GM23248 (cell line): ENCODE data around the gene CIAO2A. TPM values are rescaled to one million over a fixed set of nuclear protein-coding genes. Genes with fewer than 3 reads are reported as not detected.

ENCODE experiments used
- DNase-seq: peaks from one replicate; pipeline ENCODE4 v3.0.0-alpha.2; 2015
- H2AFZ ChIP-seq: fragments of 200-600 bp; sonication (generic); 2 replicates; pipeline ENCODE4 v1.6.1; 2016; ENCODE audit warnings: antibody characterized with exemption
- H3F3A ChIP-seq: fragments of 200-600 bp; sonication (generic); 2 replicates; pipeline ENCODE4 v1.6.1; 2016; ENCODE audit warnings: mild to moderate bottlenecking, antibody characterized with exemption, mixed run types; ENCODE audit not compliant: insufficient read depth
- H3K27ac ChIP-seq: fragments of 200-600 bp; sonication (generic); 2 replicates; pipeline ENCODE4 v1.5.1; 2016; ENCODE audit warnings: mild to moderate bottlenecking
- H3K27me3 ChIP-seq: fragments of 200-600 bp; sonication (generic); replicated peaks from 2 replicates; pipeline ENCODE4 v1.6.1; 2016; ENCODE audit warnings: mild to moderate bottlenecking; ENCODE audit not compliant: insufficient read depth
- H3K36me3 ChIP-seq: fragments of 200-600 bp; sonication (generic); 2 replicates; pipeline ENCODE4 v1.6.1; 2016; ENCODE audit warnings: low read depth, mild to moderate bottlenecking
- H3K4me1 ChIP-seq: fragments of 200-600 bp; sonication (generic); 2 replicates; pipeline ENCODE4 v1.6.1; 2016; ENCODE audit warnings: mild to moderate bottlenecking; ENCODE audit not compliant: insufficient read depth
- H3K4me2 ChIP-seq: fragments of 200-600 bp; sonication (generic); one replicate; pipeline ENCODE4 v1.6.1; 2016; ENCODE audit warnings: mild to moderate bottlenecking; ENCODE audit not compliant: unreplicated experiment
- H3K4me3 ChIP-seq: fragments of 200-600 bp; sonication (generic); 2 replicates; pipeline ENCODE4 v1.5.1; 2016; ENCODE audit warnings: mild to moderate bottlenecking
- H3K79me2 ChIP-seq: fragments of 200-600 bp; sonication (generic); 2 replicates; pipeline ENCODE4 v1.6.1; 2016; ENCODE audit warnings: mild to moderate bottlenecking; ENCODE audit not compliant: insufficient read depth
- H3K9ac ChIP-seq: fragments of 200-600 bp; sonication (generic); 2 replicates; pipeline ENCODE4 v1.6.1; 2016; ENCODE audit warnings: mild to moderate bottlenecking
- H3K9me2 ChIP-seq: fragments of 200-600 bp; sonication (generic); 2 replicates; pipeline ENCODE4 v1.6.1; 2016; ENCODE audit warnings: mixed run types, mild to moderate bottlenecking, moderate library complexity; ENCODE audit not compliant: insufficient read depth
- H3K9me3 ChIP-seq: fragments of 200-600 bp; sonication (generic); one replicate; pipeline ENCODE4 v1.6.1; 2017; ENCODE audit warnings: low read depth
- H4K20me1 ChIP-seq: fragments of 200-600 bp; sonication (generic); 2 replicates; pipeline ENCODE4 v1.6.0; 2016; ENCODE audit not compliant: insufficient read depth
- EZH2 ChIP-seq: fragments of 200-600 bp; sonication (generic); IDR thresholded peaks from 2 replicates; pipeline ENCODE4 v1.6.1; 2018; ENCODE audit warnings: antibody characterized with exemption, mild to moderate bottlenecking; ENCODE audit not compliant: insufficient read depth, poor library complexity, severe bottlenecking
- EZH2phosphoT487 ChIP-seq: fragments of 200-600 bp; sonication (generic); IDR thresholded peaks from 2 replicates; pipeline ENCODE4 v1.6.1; 2018; ENCODE audit warnings: antibody characterized with exemption, moderate library complexity, mild to moderate bottlenecking, low read depth; ENCODE audit not compliant: insufficient read depth
- WGBS, 2 experiments: methylation state at CpG; one replicate each; pipeline ENCODE4 v1.1.6; 2015 to 2017; ENCODE audit warnings: low lambda C conversion rate in 2 of 2, low coverage in 1 of 2; ENCODE audit errors: missing lambda C conversion rate in 2 of 2; 5-methylcytosine and 5-hydroxymethylcytosine counted together
- in situ Hi-C: fragments of 300-500 bp; cut with MboI; formaldehyde crosslinking; loops from 2 replicates; pipeline ENCODE4 v1.15.0; 2020
- polyA plus RNA-seq: library from polyadenylated mRNA; unstranded; fragments of >200 nt; fragmentation: Nextera tagmentation; extraction: Ambion mirVana; gene quantifications from 2 replicates; pipeline ENCODE4 v1.2.1, GENCODE V29; 2016
- total RNA-seq: library from RNA; depleted of rRNA; stranded (reverse); fragments of >200 nt; shearing (Covaris generic); gene quantifications from 2 replicates; pipeline ENCODE4 v1.2.3, GENCODE V29; 2014

CIAO2A gene
- total and polyA plus RNA-seq, 2 experiments from 2014 or later, result 40.5 to 93.8 TPM

DNA sequence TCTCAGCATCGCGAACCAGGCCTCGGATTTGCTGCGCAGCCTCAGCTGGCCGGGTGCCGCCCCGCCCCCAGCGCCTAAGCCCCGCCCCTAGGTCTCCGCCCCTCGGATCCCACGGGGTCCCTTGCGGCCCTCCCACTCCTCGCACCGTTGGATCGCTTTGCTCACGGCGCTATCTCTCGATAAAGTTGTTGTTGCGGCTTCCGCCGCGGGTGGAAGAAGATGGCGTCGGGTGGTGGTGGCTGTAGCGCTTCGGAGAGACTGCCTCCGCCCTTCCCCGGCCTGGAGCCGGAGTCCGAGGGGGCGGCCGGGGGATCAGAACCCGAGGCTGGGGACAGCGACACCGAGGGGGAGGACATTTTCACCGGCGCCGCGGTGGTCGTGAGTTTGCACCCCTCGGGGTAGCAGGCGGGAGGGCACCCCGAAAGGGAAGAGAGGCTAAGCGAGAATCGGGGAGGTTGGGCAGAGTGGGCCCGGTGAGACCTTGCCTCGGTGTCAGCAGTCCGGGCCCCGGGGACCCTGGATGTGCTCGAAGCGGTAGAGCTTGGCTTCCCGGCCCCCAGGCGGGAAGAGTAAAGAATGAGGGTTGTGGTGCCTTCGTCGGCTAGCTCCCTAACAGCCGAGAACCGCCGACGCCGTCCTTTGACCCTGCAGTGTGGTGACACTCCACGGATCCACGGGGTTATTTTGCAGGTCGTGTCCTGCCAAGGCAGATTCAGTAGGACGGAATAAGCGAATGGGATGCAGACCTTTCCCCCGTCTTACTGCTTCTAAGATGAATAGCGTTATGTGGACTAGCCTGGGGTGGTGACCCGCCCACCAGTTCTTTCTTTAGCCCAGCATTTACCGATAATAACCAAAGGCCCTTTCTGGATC is 2.4 kb upstream of the CIAO2A start, which contains the start of gene SNX1:
SNX1 (plus strand) TSS at position 188 of the 873 bp plus-strand sequence; CDS start at position 220, 32 bp downstream.
- in situ Hi-C loops, result no loop called here
- H3K9me2 ChIP-seq, result no peaks in the 10 kb centered on the region
- peaks cover 22% of the 10 kb centered on the region for H3F3A ChIP-seq
- peaks cover 39% of the 10 kb centered on the region for H3K4me1 ChIP-seq
- TF ChIP-seq EZH2phosphoT487 (no peak), EZH2 (no peak)
- peak within 1 kb of the TSS; percentile 88 for H3K4me3 ChIP-seq
- H3K4me2 ChIP-seq, result peak within 1 kb of the TSS; percentile 96
- H3K36me3 ChIP-seq, result no peaks in the 10 kb centered on the region
- peaks cover 3% of the 10 kb centered on the region; the same call in 1 of the 2 replicates for H4K20me1 ChIP-seq
- H3K79me2 ChIP-seq, result peaks cover 84% of the 10 kb centered on the region
- H2AFZ ChIP-seq, result peak within 1 kb of the TSS; percentile 85
- WGBS, 2 experiments, result 1% methylated on average over 60 to 70 of the region's 70 CpGs
- DNase-seq, result peak; percentile 98
- peak within 1 kb of the TSS; percentile 69 for H3K27ac ChIP-seq
- peak within 1 kb of the TSS; percentile 86 for H3K9ac ChIP-seq
- H3K9me3 ChIP-seq, result no peaks in the 10 kb centered on the region
- H3K27me3 ChIP-seq, result no peaks in the 10 kb centered on the region

DNA sequence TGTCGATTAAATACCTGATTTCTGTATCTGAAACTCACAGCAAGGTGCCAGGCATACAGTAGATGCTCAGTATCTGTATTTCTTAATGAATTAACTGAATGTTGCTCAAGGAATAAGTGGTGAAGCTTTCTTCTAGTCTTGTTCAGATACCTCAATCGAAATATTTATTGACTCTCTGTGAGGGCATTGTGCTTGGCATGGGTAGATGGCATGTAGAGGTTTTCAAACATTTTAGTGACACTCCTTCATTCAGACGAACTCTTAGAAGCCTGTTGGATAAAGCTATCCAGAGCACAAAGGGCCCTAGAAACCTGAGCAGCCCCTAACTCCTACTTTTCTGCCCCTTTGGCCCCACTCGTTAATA is 1.8 kb upstream of the CIAO2A start:
- Histone ChIP-seq H4K20me1 (no peaks in the 10 kb centered on the region), H3K9ac (peak overlapping the region; percentile 43), H3K36me3 (no peaks in the 10 kb centered on the region), H3F3A (peaks cover 22% of the 10 kb centered on the region), H3K4me3 (peak overlapping the region; percentile 88), H3K4me2 (peak overlapping the region; percentile 53), H3K27ac (peak overlapping the region; percentile 45), H3K79me2 (peaks cover 84% of the 10 kb centered on the region), H3K4me1 (peaks cover 39% of the 10 kb centered on the region), H2AFZ (peak overlapping the region; percentile 85), H3K9me2 (no peaks in the 10 kb centered on the region), H3K27me3 (no peaks in the 10 kb centered on the region), H3K9me3 (no peaks in the 10 kb centered on the region)
- TF ChIP-seq EZH2, result no peak
- no peak for TF ChIP-seq EZH2phosphoT487
- no peak for DNase-seq
- WGBS, 2 experiments, result 48 to 50% methylated on average over 4 of the region's 4 CpGs
- in situ Hi-C loops, result no loop called here

DNA sequence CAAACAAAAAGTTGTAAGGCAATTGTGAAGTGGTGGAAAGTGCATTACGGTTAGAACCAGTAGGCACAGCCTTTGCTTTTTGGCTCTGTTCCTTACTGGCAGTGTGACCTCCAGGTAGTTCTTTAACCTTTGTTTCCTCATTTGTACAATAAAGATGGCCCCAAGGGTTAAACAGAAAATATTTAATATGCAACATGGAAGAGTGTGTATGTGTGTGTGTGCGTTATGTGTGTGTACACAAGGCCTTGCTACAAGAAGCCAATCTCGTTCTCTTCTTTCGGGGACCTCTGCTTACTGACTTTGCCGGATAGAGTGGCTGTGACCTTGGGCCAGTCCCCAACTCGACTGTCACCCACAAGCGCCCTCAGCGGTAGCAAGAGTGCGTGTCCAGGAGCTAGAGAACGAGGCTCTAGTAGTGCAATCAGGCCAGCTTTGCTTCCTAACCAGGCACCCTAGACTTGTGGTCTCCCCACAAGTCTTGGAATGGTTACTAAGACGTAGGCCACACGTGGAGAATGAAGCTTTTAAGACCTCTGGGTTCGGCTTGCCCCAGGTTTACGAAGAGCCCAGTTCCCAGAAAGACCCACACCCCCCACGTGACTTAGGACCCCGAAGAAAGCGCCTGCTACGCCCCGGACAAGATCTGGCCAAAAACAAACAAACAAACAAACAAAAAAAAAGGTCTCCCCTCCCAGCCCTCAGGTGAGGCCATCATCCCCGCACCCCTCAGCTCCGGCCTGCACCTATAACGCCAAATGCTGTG is 593 bp downstream of the CIAO2A start:
- H3K4me2 ChIP-seq, result peak overlapping the region; percentile 96
- no peaks in the 10 kb centered on the region for H3K9me2 ChIP-seq
- TF ChIP-seq EZH2phosphoT487 (no peak), EZH2 (no peak)
- no peaks in the 10 kb centered on the region for H3K27me3 ChIP-seq
- peak overlapping the region; percentile 78 for H3K27ac ChIP-seq
- H3K36me3 ChIP-seq, result peaks cover 11% of the 10 kb centered on the region; the same call in 1 of the 2 replicates
- in situ Hi-C loops, result no loop called here
- 2 to 5% methylated on average over 21 to 22 of the region's 22 CpGs for WGBS, 2 experiments
- H3K9me3 ChIP-seq, result no peaks in the 10 kb centered on the region
- H3K79me2 ChIP-seq, result peaks cover 82% of the 10 kb centered on the region
- H3F3A ChIP-seq, result peaks cover 22% of the 10 kb centered on the region
- H2AFZ ChIP-seq, result peak overlapping the region; percentile 96
- no peaks in the 10 kb centered on the region for H4K20me1 ChIP-seq
- DNase-seq, result peak; percentile 74
- peak overlapping the region; percentile 94 for H3K4me3 ChIP-seq
- peaks cover 20% of the 10 kb centered on the region for H3K4me1 ChIP-seq
- peak overlapping the region; percentile 89 for H3K9ac ChIP-seq

DNA sequence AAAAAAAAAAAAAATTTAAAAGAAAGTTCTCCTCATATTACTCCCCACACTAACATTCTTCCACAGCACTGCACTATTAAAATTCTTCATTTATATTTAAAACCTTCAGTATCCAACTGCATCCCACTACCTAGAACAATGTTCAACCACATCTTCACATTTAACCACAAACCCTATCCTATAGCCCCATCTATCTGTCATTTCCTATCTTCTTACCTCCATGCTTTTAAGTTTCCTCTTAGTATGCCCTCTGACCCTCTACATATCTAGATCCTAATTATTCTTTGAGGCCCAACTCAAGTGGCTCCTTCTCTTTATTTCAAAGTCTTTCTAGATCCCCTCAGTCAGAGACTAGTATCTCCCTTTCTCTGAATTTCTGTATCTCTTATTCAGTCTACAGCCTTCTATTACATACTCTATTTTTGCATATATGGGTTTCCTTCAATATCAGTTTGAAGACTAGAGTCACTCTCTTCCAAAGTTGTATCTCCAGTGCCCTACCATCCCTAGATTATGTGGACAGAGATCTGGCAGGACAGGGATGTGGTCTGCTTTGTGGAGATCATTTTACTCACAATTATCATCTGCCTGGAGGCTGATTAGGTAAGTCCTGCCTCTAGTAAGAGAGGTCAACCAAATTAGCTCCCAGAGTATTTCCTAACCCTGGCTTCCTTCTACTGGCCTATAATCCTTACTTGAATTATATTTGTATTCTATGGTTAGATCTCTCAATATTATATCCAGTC is 1.4 kb downstream of the CIAO2A start:
- no peaks in the 10 kb centered on the region for H3K27me3 ChIP-seq
- H4K20me1 ChIP-seq, result no peaks in the 10 kb centered on the region
- peaks cover 82% of the 10 kb centered on the region for H3K79me2 ChIP-seq
- peaks cover 18% of the 10 kb centered on the region; the same call in 1 of the 2 replicates for H3K36me3 ChIP-seq
- H3K4me1 ChIP-seq, result peaks cover 12% of the 10 kb centered on the region
- H3K4me3 ChIP-seq, result peak overlapping the region; percentile 94
- peak overlapping the region; percentile 89 for H3K9ac ChIP-seq
- no peaks in the 10 kb centered on the region for H3K9me2 ChIP-seq
- no peaks in the 10 kb centered on the region for H3K9me3 ChIP-seq
- in situ Hi-C loops, result no loop called here
- DNase-seq, result no peak
- H3K27ac ChIP-seq, result peak overlapping the region; percentile 78; the same call in 1 of the 2 replicates
- peak overlapping the region; percentile 96 for H3K4me2 ChIP-seq
- H3F3A ChIP-seq, result peaks cover 17% of the 10 kb centered on the region
- TF ChIP-seq EZH2 (no peak), EZH2phosphoT487 (no peak)
- peak overlapping the region; percentile 96; the same call in 1 of the 2 replicates for H2AFZ ChIP-seq
